Measurements from ENCODE around the gene GOLGA6L10.
"Not testable (repeated sequence)": the region's sequence is repeated elsewhere in the genome, so short reads cannot be mapped to it uniquely, and the experiment has no call there.

GOLGA6L10 gene

DNA sequence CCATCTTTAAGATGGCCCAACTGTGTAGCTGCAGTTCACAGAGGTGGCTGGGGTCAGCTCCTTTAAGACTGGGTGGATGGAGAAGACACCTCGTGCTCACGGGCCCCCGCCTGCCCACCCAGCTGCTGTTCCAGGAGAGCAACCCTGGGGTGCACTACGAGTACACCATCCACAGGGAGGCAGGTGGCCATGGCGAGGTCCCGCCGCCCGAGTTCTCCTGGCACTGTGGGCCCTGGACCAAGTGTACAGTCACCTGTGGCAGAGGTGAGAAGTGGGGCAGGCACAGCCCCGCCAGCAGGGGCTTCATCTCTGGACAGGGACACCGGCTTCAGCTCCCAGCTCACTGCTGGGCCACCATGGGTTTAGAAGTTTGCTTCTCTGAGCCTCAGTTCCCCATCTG lies 26.8 kb downstream of the GOLGA6L10 start:
- not testable (repeated sequence) for DNase-seq (ENCODE audit: insufficient read length); FAIRE-seq

GRCh38 chr15:82320861-82321260 lies 28.4 kb downstream of the GOLGA6L10 start:
- DNase-seq (ENCODE audit: insufficient read length); FAIRE-seq: not testable (repeated sequence)

GRCh38 chr15:82319522-82320278 lies 29.6 kb downstream of the GOLGA6L10 start:
- not testable (repeated sequence) for FAIRE-seq; DNase-seq (ENCODE audit: insufficient read length)

GRCh38 chr15:82318281-82318680 lies 31.0 kb downstream of the GOLGA6L10 start:
- not testable (repeated sequence) for DNase-seq (ENCODE audit: insufficient read length); FAIRE-seq

DNA sequence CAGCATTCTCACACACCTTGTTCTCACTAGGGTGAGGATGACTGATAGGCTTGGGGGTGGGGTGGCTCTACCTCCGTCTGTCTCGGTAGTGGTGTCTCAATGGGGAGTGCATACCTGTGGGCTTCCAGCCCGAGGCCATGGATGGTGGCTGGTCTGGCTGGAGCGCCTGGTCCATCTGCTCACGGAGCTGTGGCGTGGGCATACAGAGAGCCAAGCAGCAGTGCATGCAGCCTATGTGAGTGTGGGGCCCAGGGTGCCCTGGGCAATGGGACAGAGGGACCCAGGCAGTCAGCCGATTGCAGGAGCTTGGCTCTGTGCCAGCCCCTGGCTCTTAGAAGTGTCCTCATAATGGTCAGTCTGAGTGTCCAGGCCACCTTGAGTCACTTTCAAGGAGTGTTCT lies 31.8 kb downstream of the GOLGA6L10 start:
- FAIRE-seq; DNase-seq (ENCODE audit: insufficient read length): not testable (repeated sequence)

DNA sequence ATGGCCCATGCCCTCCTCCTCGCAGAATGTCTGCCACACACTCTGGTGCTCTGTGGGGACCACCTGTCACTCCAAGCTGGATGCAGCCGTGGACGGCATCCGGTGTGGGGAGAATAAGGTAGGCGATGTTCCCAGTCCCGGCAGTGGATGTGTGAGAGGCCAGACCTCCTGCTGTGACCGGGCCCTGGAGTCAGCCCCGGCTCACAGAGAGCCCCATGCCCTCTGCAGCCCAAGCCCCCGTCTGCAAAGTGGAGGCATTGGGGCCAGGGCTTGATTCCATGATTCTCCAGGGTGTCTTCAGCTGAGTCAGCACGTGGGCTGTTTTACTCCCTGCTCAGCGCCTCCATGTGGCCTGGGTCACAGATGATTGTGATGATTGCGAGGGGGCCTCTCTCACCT lies 32.2 kb downstream of the GOLGA6L10 start:
- TF ChIP-seq TAF1 (IDR thresholded peaks at IDR 0.05; ENCODE audit: borderline replicate concordance, low read depth, low read length) (no peak), POLR2AphosphoS5 (IDR thresholded peaks at IDR 0.05; ENCODE audit: low read depth, low read length) (no peak), POLR2A (IDR thresholded peaks at IDR 0.05; ENCODE audit: low read depth, low read length) (no peak)
- no peak for FAIRE-seq
- DNase-seq (ENCODE audit: insufficient read length), result no peak

DNA sequence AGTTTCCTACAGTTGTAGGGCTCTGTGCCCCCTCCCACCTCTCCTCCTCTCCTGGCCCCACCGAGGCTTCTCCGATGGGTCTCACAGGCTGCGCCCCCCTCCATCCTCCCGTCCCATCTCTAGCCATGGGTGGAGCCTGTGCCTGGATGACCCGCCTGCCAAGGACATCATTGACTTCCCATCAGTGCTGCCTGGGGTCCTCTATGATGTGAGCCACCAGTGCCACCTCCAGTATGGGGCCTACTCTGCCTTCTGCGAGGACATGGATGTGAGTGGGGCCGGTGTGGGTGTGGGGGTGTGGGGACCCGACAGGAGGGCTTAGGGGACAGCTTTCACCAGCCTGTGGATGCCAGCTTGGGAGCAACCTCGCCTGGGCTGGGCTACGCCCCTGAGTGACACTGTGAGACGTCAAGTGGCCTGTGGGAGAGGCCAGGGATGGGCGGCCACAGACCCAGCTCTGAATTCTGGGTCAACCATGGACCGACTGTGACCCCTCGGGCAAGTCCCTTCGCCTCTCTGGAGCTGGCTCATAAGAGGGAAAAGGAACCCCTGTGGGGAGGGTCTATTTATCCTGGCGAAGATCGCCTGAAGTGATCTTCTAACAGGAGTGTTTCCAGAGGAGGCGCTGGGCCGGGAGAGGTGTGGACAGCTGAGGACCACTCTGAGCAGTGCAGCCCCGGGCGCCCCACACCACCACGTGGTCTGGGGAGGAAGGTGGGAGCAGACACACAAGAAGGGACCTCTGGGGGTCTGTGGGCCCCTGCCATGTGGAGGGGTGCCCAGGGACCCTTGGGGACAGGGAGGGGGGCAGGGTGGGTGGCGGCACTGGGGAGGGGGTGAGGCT lies 32.8 kb downstream of the GOLGA6L10 start:
- FAIRE-seq; DNase-seq (ENCODE audit: insufficient read length): not testable (repeated sequence)

GRCh38 chr15:82315519-82316246 lies 33.6 kb downstream of the GOLGA6L10 start:
- FAIRE-seq (no peak), DNase-seq (ENCODE audit: insufficient read length) (no peak)
- TF ChIP-seq POLR2AphosphoS5 (IDR thresholded peaks at IDR 0.05; ENCODE audit: low read depth, low read length), result no peak
- TF ChIP-seq POLR2A (IDR thresholded peaks at IDR 0.05; ENCODE audit: low read depth, low read length), result no peak
- no peak for TF ChIP-seq TAF1 (IDR thresholded peaks at IDR 0.05; ENCODE audit: borderline replicate concordance, low read depth, low read length)

DNA sequence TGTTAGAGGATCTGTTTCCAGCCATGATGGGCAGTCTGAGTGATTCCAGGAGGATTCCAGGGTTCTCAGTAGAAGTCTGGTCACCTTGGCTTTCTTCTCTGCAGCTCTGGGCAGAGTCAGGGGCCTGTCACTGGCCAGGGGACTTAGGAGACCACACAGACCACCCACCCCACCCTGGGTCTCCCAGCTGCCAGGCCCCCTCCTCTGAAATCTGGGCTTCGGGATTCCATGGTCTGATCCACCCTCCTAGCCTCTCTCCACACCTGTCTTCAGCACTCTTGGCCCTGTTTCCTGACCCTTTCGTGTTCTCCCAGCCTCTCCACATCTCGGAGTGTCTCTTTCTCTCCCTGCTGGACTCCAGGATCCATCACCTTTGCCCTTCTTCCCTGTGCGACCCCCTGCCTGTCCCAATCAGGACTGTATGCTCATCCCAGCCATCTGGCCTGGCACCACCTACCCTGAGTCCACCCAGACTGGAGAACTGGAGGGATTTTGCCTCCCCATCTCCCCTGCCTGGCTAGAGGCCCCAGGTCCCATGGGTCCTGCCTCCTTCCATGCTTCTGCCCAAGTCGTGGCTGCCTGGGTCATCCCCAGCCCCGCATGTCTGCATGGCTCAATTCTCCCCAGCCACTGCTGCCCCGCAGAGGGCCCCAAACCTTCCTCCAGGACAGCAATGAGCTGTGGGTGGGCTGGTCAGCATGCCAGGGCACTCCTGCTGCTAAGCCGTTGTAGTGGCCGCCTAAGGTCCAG lies 34.3 kb downstream of the GOLGA6L10 start:
- FAIRE-seq (no peak), DNase-seq (ENCODE audit: insufficient read length) (no peak)
- TF ChIP-seq POLR2AphosphoS5 (IDR thresholded peaks at IDR 0.05; ENCODE audit: low read depth, low read length) (no peak), TAF1 (IDR thresholded peaks at IDR 0.05; ENCODE audit: borderline replicate concordance, low read depth, low read length) (no peak), POLR2A (IDR thresholded peaks at IDR 0.05; ENCODE audit: low read depth, low read length) (no peak)

GRCh38 chr15:82313951-82314768 lies 35.1 kb downstream of the GOLGA6L10 start:
- DNase-seq (ENCODE audit: insufficient read length); FAIRE-seq: not testable (repeated sequence)

DNA sequence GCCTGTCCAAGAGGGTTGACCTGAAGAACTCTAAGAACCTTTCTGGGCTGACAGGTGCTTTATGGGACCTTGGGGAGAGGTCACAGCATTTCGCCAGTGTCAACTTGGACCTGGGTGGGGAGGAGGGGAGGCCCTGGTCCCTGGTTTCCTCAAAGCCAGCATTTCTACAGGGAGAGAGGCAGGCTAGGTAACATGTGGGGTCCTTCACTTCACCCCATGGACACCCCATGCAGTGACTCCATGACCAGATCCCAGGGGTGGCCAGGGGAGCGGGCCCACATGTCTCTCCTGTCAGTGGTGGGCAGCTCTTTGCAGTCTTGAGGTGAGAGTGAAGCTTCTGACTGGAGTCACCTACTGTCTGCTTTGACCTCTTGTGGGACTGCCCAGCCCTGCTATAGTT lies 35.8 kb downstream of the GOLGA6L10 start:
- FAIRE-seq (no peak), DNase-seq (ENCODE audit: insufficient read length) (no peak)
- TF ChIP-seq POLR2AphosphoS5 (IDR thresholded peaks at IDR 0.05; ENCODE audit: low read depth, low read length), result no peak
- TF ChIP-seq TAF1 (IDR thresholded peaks at IDR 0.05; ENCODE audit: borderline replicate concordance, low read depth, low read length), result no peak
- TF ChIP-seq POLR2A (IDR thresholded peaks at IDR 0.05; ENCODE audit: low read depth, low read length), result no peak
